SK-N-SH (cell line): ENCODE measurements around the gene LSP1. TPM values are rescaled to one million over a fixed set of nuclear protein-coding genes. Genes with fewer than 3 reads are reported as not detected.

Experiments
- CTCF ChIA-PET: fragments of 300-600, 350-600 bp; formaldehyde crosslinking; extraction: SDS; loops from one replicate; lab custom pipeline; 2021; lab: Yijun Ruan, JAX
- POLR2A ChIA-PET: fragments of 350-600 bp; sonication (Branson Sonifier 250); formaldehyde crosslinking; extraction: SDS; loops from one replicate; lab custom pipeline; 2020; ENCODE audit warnings: antibody characterized with exemption, inconsistent platforms; lab: Yijun Ruan, JAX
- DNase-seq: peaks from one replicate; pipeline ENCODE4 v3.0.0; 2012
- H2AFZ ChIP-seq: fragments of 200-600 bp; sonication (generic); 2 replicates; pipeline ENCODE4 v1.8.1; 2016; ENCODE audit warnings: antibody characterized with exemption, mild to moderate bottlenecking, low read depth
- H3F3A ChIP-seq: fragments of 200-600 bp; sonication (generic); replicated peaks from 2 replicates; pipeline ENCODE3; 2016; ENCODE audit warnings: antibody characterized with exemption, mild to moderate bottlenecking; ENCODE audit not compliant: insufficient read depth
- H3K27ac ChIP-seq, 2 experiments: fragments of 200-500 bp in 1 of 2; fragments of 200-600 bp in 1 of 2; sonication (Bioruptor generic) in 1 of 2; sonication (generic), shearing (Covaris generic) in 1 of 2; 2 replicates each; pipeline versions ENCODE4 v1.5.1 to v1.6.1; 2014 to 2016; ENCODE audit warnings: low read depth in 2 of 2, inconsistent platforms in 1 of 2, low read length in 1 of 2, mild to moderate bottlenecking in 1 of 2, mixed read lengths in 1 of 2
- H3K27me3 ChIP-seq: fragments of 200-600 bp; sonication (generic), shearing (Covaris generic); 2 replicates; pipeline ENCODE4 v1.6.1; 2016; ENCODE audit warnings: mixed run types; ENCODE audit not compliant: insufficient read depth
- H3K36me3 ChIP-seq, 2 experiments: fragments of 200-500 bp in 1 of 2; fragments of 200-600 bp in 1 of 2; sonication (Bioruptor generic) in 1 of 2; sonication (generic) in 1 of 2; replicated peaks in 1 of 2; 2 replicates each; pipeline versions ENCODE3 to v1.5.1; 2014 to 2016; ENCODE audit warnings: low read length in 1 of 2, mild to moderate bottlenecking in 1 of 2; ENCODE audit not compliant: insufficient read depth in 2 of 2, control insufficient read depth in 1 of 2
- H3K4me1 ChIP-seq, 2 experiments: fragments of 200-500 bp in 1 of 2; fragments of 200-600 bp in 1 of 2; sonication (Bioruptor generic) in 1 of 2; sonication (generic), shearing (Covaris generic) in 1 of 2; 2 replicates each; pipeline versions ENCODE4 v1.5.1 to v1.6.1; 2014 to 2016; ENCODE audit warnings: low read depth in 1 of 2, low read length in 1 of 2, mixed run types in 1 of 2; ENCODE audit not compliant: insufficient read depth in 2 of 2, control insufficient read depth in 1 of 2
- H3K4me2 ChIP-seq: fragments of 200-600 bp; sonication (generic), shearing (Covaris generic); 2 replicates; pipeline ENCODE4 v1.6.1; 2017; ENCODE audit warnings: mixed run types
- H3K4me3 ChIP-seq, 2 experiments: fragments of 200-500 bp in 1 of 2; fragments of 200-600 bp in 1 of 2; sonication (Bioruptor generic) in 1 of 2; sonication (generic), shearing (Covaris generic) in 1 of 2; 2 replicates each; pipeline versions ENCODE4 v1.5.1 to v1.8.1; 2014 to 2016; ENCODE audit warnings: low read depth in 2 of 2, inconsistent platforms in 1 of 2, low read length in 1 of 2, mild to moderate bottlenecking in 1 of 2, mixed read lengths in 1 of 2, moderate library complexity in 1 of 2
- H3K79me2 ChIP-seq: fragments of 200-600 bp; sonication (generic); 2 replicates; pipeline ENCODE4 v1.8.1; 2017; ENCODE audit warnings: mild to moderate bottlenecking; ENCODE audit not compliant: insufficient read depth
- H3K9ac ChIP-seq: fragments of 200-600 bp; sonication (generic); 2 replicates; pipeline ENCODE4 v1.6.1; 2017; ENCODE audit warnings: mixed run types
- H3K9me2 ChIP-seq: fragments of 200-600 bp; sonication (generic); 2 replicates; pipeline ENCODE4 v1.6.1; 2017; ENCODE audit warnings: mixed run types
- H3K9me3 ChIP-seq: fragments of 200-600 bp; sonication (generic); 2 replicates; pipeline ENCODE4 v1.6.1; 2017; ENCODE audit warnings: mixed run types, mild to moderate bottlenecking, moderate library complexity
- H4K20me1 ChIP-seq: fragments of 200-600 bp; sonication (generic); 2 replicates; pipeline ENCODE4 v1.6.1; 2017; ENCODE audit warnings: mild to moderate bottlenecking, mixed run types; ENCODE audit not compliant: insufficient read depth
- GATA2 ChIP-seq: sonication (generic); formaldehyde crosslinking; IDR thresholded peaks from 2 replicates; pipeline ENCODE4 v1.5.0; 2020; ENCODE audit warnings: mild to moderate bottlenecking, missing genetic modification reagents
- TEAD4 ChIP-seq: IDR thresholded peaks from 2 replicates; pipeline ENCODE4 v1.4.0; 2012; ENCODE audit warnings: mild to moderate bottlenecking, borderline replicate concordance; ENCODE audit not compliant: insufficient read depth
- YY1 ChIP-seq: IDR thresholded peaks from 2 replicates; pipeline ENCODE4 v1.4.0; 2012; ENCODE audit warnings: low read depth, mild to moderate bottlenecking
- WGBS: methylation state at CpG from one replicate; pipeline ENCODE4 v1.1.6; 2017; ENCODE audit warnings: low lambda C conversion rate; 5-methylcytosine and 5-hydroxymethylcytosine counted together
- polyA plus RNA-seq, 3 experiments: library from polyadenylated mRNA; depleted of rRNA; stranded (reverse); fragments of >200 nt; gene quantifications; 2 replicates each; pipeline ENCODE4 v1.2.3, GENCODE V29; 2012
- TF ChIP-seq, protein P1 (sequence below): IDR thresholded peaks from 2 replicates; pipeline ENCODE4 v1.6.1; 2012; ENCODE audit warnings: mild to moderate bottlenecking, low read depth, low read length, moderate library complexity

Gene LSP1
- polyA plus RNA-seq, 1 of the 3 experiments (the other 2 are of a cell fraction), result 0.38 TPM

DNA sequence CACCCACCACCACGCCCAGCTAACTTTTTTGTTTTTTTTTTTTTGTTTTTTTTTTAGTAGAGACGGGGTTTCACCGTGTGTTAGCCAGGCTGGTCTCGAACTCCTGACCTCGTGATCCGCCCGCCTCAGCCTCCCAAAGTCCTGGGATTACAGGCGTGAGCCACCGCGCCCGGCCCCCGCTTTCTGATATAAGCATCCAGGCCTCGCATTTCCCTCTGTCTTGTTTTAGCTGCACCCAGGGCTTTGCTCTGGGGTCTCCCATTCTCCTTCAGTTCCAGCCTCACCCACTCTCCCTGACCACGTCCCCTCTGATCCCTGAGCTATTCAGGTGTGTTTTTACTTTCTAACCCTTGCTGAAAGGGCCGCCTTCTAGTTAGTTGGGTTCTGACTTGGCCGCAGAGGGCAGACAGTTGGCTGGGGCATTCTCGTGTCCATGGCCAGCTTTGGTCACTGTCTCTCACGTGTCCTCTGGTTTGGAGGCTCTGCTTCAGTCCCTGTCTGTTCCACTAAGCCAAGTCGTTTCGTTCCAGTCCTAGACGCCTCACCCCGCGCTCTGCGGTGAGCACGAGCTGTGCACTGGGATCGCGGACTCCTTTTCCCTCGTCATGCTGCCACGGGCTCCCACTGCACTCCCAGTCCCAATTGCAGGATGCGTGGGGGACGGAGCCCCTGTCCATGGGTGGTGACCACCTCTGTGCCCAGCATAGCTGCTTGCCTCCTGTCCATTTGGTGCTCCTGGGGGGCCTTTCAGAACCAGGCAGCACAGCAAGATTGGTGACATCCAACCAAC lies 60.6 kb downstream of the LSP1 start:
- no peak overlapping the region for H3K9ac ChIP-seq
- no peaks in the 10 kb centered on the region for H3F3A ChIP-seq
- ChIA-PET CTCF (interaction anchor here (0.9 to 2.0 kb wide), 2 partner anchors 11 to 31 kb away, joined by 4 to 6 read pairs; no protein-coding TSS in a partner anchor), POLR2A (interaction anchor here (0.6 kb wide), 1 partner anchor 1073 kb away, joined by 3 read pairs; no protein-coding TSS in a partner anchor)
- no peaks in the 10 kb centered on the region for H3K9me2 ChIP-seq
- no peak overlapping the region for H3K4me3 ChIP-seq
- peaks cover 0 to 5% of the 10 kb centered on the region in 2 experiments; a peak in 1 of 4 replicates for H3K4me1 ChIP-seq
- no peaks in the 10 kb centered on the region for H3K27me3 ChIP-seq
- no peaks in the 10 kb centered on the region for H3K36me3 ChIP-seq
- no peak for DNase-seq
- WGBS, result 82% methylated on average over 31 of the region's 31 CpGs
- H4K20me1 ChIP-seq, result no peaks in the 10 kb centered on the region
- no peak for TF ChIP-seq YY1
- TF ChIP-seq TEAD4, result no peak
- no peak for TF ChIP-seq GATA2 (CRISPR knock-in tag)
- no peak overlapping the region for H3K27ac ChIP-seq
- H3K4me2 ChIP-seq, result no peak overlapping the region
- H2AFZ ChIP-seq, result no peak overlapping the region
- H3K9me3 ChIP-seq, result no peaks in the 10 kb centered on the region
- no peaks in the 10 kb centered on the region for H3K79me2 ChIP-seq

DNA sequence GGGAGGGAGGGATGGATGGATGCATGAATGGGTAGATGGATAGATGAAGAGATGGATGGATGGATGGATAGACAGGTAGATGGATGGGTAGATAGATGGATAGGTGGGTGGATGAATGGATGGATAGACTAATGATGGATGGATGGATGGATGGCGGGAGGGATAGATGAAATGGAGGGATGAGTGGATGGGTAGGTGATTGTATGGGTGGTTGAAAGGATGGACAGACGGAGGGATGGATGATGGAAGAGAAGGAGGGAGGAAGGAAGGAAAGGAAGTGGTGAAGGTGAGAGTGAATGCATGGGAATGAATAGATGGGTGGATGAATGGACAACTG lies 62.9 kb downstream of the LSP1 start:
- H3K27me3 ChIP-seq, result no peaks in the 10 kb centered on the region
- 30% methylated on average over 2 of the region's 2 CpGs for WGBS
- no peaks in the 10 kb centered on the region for H3K9me2 ChIP-seq
- H3K9me3 ChIP-seq, result no peaks in the 10 kb centered on the region
- POLR2A ChIA-PET, result no interaction called here
- H4K20me1 ChIP-seq, result no peaks in the 10 kb centered on the region
- H3K4me3 ChIP-seq, result no peak overlapping the region
- peaks cover 0 to 5% of the 10 kb centered on the region in 2 experiments; a peak in 1 of 4 replicates for H3K4me1 ChIP-seq
- CTCF ChIA-PET, result interaction anchor here (2.8 kb wide), 1 partner anchor 33 kb away, joined by 24 read pairs; no protein-coding TSS in a partner anchor
- no peaks in the 10 kb centered on the region for H3F3A ChIP-seq
- TF ChIP-seq, protein P1, sequence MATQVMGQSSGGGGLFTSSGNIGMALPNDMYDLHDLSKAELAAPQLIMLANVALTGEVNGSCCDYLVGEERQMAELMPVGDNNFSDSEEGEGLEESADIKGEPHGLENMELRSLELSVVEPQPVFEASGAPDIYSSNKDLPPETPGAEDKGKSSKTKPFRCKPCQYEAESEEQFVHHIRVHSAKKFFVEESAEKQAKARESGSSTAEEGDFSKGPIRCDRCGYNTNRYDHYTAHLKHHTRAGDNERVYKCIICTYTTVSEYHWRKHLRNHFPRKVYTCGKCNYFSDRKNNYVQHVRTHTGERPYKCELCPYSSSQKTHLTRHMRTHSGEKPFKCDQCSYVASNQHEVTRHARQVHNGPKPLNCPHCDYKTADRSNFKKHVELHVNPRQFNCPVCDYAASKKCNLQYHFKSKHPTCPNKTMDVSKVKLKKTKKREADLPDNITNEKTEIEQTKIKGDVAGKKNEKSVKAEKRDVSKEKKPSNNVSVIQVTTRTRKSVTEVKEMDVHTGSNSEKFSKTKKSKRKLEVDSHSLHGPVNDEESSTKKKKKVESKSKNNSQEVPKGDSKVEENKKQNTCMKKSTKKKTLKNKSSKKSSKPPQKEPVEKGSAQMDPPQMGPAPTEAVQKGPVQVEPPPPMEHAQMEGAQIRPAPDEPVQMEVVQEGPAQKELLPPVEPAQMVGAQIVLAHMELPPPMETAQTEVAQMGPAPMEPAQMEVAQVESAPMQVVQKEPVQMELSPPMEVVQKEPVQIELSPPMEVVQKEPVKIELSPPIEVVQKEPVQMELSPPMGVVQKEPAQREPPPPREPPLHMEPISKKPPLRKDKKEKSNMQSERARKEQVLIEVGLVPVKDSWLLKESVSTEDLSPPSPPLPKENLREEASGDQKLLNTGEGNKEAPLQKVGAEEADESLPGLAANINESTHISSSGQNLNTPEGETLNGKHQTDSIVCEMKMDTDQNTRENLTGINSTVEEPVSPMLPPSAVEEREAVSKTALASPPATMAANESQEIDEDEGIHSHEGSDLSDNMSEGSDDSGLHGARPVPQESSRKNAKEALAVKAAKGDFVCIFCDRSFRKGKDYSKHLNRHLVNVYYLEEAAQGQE, result no peak
- no peak for TF ChIP-seq YY1
- TF ChIP-seq, all 33 proteins: peak for 0
- no peak overlapping the region for H3K27ac ChIP-seq
- no peaks in the 10 kb centered on the region for H3K36me3 ChIP-seq
- H3K79me2 ChIP-seq, result no peaks in the 10 kb centered on the region
- no peak for DNase-seq
- no peak overlapping the region for H3K4me2 ChIP-seq
- H2AFZ ChIP-seq, result no peak overlapping the region
- no peak overlapping the region for H3K9ac ChIP-seq
